Activated naive CD4-positive, alpha-beta T cell treated with anti-CD3 and anti-CD28 coated beads, Interleukin-2, amount 50 U/mL, for 16 hours (primary cell): ENCODE measurements around the gene FLNB.

ENCODE experiments used
- DNase-seq: peaks from one replicate; pipeline ENCODE4 v3.0.0-alpha.2; 2020

Gene FLNB

GRCh38 chr3:58116161-58116955 is 108.1 kb downstream of the FLNB start:
- DNase-seq: peak; percentile 29

GRCh38 chr3:58116985-58117384 is 108.8 kb downstream of the FLNB start:
- DNase-seq: no peak

GRCh38 chr3:58117561-58118181 is 109.4 kb downstream of the FLNB start:
- no peak for DNase-seq

GRCh38 chr3:58119186-58119585 is 111.0 kb downstream of the FLNB start:
- DNase-seq: no peak

- DNase-seq: no peak
Measured at GRCh38 chr3:58120075-58120812, 112.0 kb downstream of the FLNB start.

GRCh38 chr3:58121183-58121582 is 113.0 kb downstream of the FLNB start:
- no peak for DNase-seq

GRCh38 chr3:58122936-58123700 is 114.9 kb downstream of the FLNB start:
- no peak for DNase-seq

GRCh38 chr3:58124387-58124786 is 116.2 kb downstream of the FLNB start:
- no peak for DNase-seq

GRCh38 chr3:58129041-58129770 is 121.0 kb downstream of the FLNB start:
- no peak for DNase-seq

- no peak for DNase-seq
Measured at GRCh38 chr3:58130591-58130990, 122.4 kb downstream of the FLNB start.

GRCh38 chr3:58131101-58131825 is 123.0 kb downstream of the FLNB start:
- no peak for DNase-seq

GRCh38 chr3:58132850-58133249 is 124.6 kb downstream of the FLNB start:
- DNase-seq: no peak

GRCh38 chr3:58134468-58134867 is 126.2 kb downstream of the FLNB start:
- DNase-seq: no peak

- no peak for DNase-seq
Measured at GRCh38 chr3:58135712-58136543, 127.7 kb downstream of the FLNB start.

GRCh38 chr3:58137306-58137705 is 129.1 kb downstream of the FLNB start:
- no peak for DNase-seq

- DNase-seq: no peak
Measured at GRCh38 chr3:58141766-58142345, 133.6 kb downstream of the FLNB start.

- no peak for DNase-seq
Measured at GRCh38 chr3:58143417-58144055, 135.3 kb downstream of the FLNB start.

- no peak for DNase-seq
Measured at GRCh38 chr3:58144478-58145325, 136.5 kb downstream of the FLNB start.

GRCh38 chr3:58148049-58148448 is 139.8 kb downstream of the FLNB start:
- no peak for DNase-seq
